ENCODE data around the gene EFNA2. TPM values are rescaled to one million over a fixed set of nuclear protein-coding genes. Genes with fewer than 3 reads are reported as not detected.
A peak's percentile ranks its signal among the peaks of the same experiment; 100 is the strongest.

EFNA2 gene
- total RNA-seq, 1 experiment from 2014 or later: 14.3 TPM

DNA sequence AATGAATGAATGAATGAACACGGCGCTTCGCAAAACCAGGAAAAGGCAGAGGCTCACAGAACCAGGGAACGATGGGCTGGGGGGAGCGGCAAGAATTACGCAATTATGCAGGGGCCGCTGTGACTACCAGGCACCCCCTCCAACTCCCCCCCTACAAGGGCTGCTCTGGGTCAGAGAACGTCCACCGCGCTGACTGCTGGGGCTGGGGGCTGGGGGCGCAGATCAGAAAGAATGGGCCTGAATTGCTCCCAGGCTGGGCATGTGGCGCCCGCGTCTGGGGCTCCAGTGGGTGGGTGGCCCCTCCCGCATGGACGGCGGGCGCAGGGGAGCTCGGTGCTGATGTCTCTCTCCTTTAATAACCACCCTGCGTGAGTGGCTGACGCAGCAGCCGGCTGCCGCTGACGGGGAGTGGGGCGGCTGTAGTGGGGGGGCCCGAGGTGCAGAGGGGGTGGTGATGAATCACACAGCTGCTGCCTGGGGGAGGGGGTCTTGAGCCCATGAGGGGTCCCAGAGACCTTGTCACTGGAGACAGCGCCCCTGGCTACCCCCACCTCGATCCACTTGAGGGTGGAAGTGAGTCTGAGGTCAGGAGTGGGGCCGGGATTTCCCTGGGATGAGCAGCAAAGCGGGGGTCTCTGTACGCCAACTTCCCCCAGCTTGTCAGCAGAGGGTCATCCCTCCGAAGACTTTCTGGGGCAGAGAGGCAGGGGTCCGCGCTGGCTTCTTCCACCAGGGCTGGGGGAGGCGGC, 18.0 kb upstream of the EFNA2 start:
- Histone ChIP-seq H3K9me3 (ENCODE audit: control insufficient read depth, low read depth, low read length) (no peaks in the 10 kb centered on the region), H3K23ac (ENCODE audit: insufficient read length, low read depth, low read length) (no peak overlapping the region), H3K18ac (ENCODE audit: insufficient read length, low read depth, low read length) (no peak overlapping the region), H2BK5ac (ENCODE audit: insufficient read length, low read length) (no peak overlapping the region), H2AK5ac (ENCODE audit: insufficient read length, low read length) (no peak overlapping the region), H4K8ac (replicated peaks; ENCODE audit: insufficient read length, low read depth, low read length) (no peak overlapping the region), H3K9ac (ENCODE audit: extremely low read depth, insufficient read length, low read length) (no peak overlapping the region), H3K27me3 (ENCODE audit: insufficient read depth, low read length) (no peaks in the 10 kb centered on the region), H2BK120ac (ENCODE audit: low read depth, low read length, poor library complexity, severe bottlenecking) (no peak overlapping the region), H3K56ac (ENCODE audit: insufficient read length, low read depth, low read length) (no peak overlapping the region), H3K4me1 (ENCODE audit: insufficient read depth, low read length) (peaks cover 4% of the 10 kb centered on the region; the same call in 1 of the 2 replicates), H3K4me2 (ENCODE audit: insufficient read depth, insufficient read length, low read length) (peak overlapping the region; percentile 44), H3K79me2 (ENCODE audit: insufficient read depth, low read length) (peaks cover 4% of the 10 kb centered on the region; the same call in 1 of the 2 replicates), H4K20me1 (ENCODE audit: control insufficient read depth, insufficient read depth, insufficient read length) (no peaks in the 10 kb centered on the region), H3K79me1 (ENCODE audit: insufficient read depth, low read depth, low read length, poor library complexity, severe bottlenecking) (peaks cover 9% of the 10 kb centered on the region), H2BK12ac (ENCODE audit: insufficient read length, low read depth, low read length) (no peak overlapping the region), H2BK15ac (ENCODE audit: low read depth, low read length) (no peak overlapping the region), H2BK20ac (ENCODE audit: low read depth, low read length, poor library complexity, severe bottlenecking) (no peak overlapping the region), H3K14ac (ENCODE audit: insufficient read depth, low read length) (no peak overlapping the region), H2AFZ (ENCODE audit: low read length) (no peak overlapping the region), H4K5ac (ENCODE audit: insufficient read length, low read depth, low read length) (no peak overlapping the region), H3K27ac (ENCODE audit: insufficient read length, low read depth, low read length) (no peak overlapping the region), H3K23me2 (ENCODE audit: insufficient read length, low read depth, low read length, poor library complexity, severe bottlenecking) (peaks cover 17% of the 10 kb centered on the region), H4K91ac (ENCODE audit: insufficient read length, low read depth, low read length) (no peak overlapping the region), H3T11ph (ENCODE audit: low read length) (no peak overlapping the region), H3K4ac (ENCODE audit: low read depth, low read length) (no peak overlapping the region)
- Mint-ChIP-seq H3K27ac (no peak overlapping the region; a peak in 1 of 7 replicates), H3K27me3 (ENCODE audit: low read depth) (peaks cover 13% of the 10 kb centered on the region), H3K4me1 (peaks cover 56 to 61% of the 10 kb centered on the region in 2 experiments), H3K4me3 (peak overlapping the region; percentile 56 to 75), H3K36me3 (ENCODE audit: insufficient read depth in 1 of 3, low read depth in 3 of 3) (peaks cover 23 to 41% (median 28%) of the 10 kb centered on the region in 3 experiments), H3K9me3 (no peaks in the 10 kb centered on the region)
- DNase-seq: no peak
- no CpG with 5 or more reads among the region's 35 CpGs for WGBS (ENCODE audit: extremely low coverage, insufficient read length, low lambda C conversion rate)
- no peak for TF ChIP-seq CTCF (conservative IDR thresholded peaks at IDR 0.05)
